Fibroblast of lung (primary cell): ENCODE data around the gene TM9SF2.

ENCODE experiments used
- EZH2 ChIP-seq: IDR thresholded peaks from 2 replicates; pipeline ENCODE4 v1.5.1; 2012; ENCODE audit warnings: low read length, control low read depth, mild to moderate bottlenecking; ENCODE audit errors: missing control alignments
- TF ChIP-seq, protein P1 (sequence below), 2 donors: IDR thresholded peaks in 1 of 2; conservative IDR thresholded peaks in 1 of 2; 1 replicate in 1 of 2; 2 replicates in 1 of 2; pipeline ENCODE4 v1.5.1; 2011 to 2012; ENCODE audit warnings: low read length in 2 of 2, control low read depth in 1 of 2, inconsistent platforms in 1 of 2, low read depth in 1 of 2, mild to moderate bottlenecking in 1 of 2

DNA sequence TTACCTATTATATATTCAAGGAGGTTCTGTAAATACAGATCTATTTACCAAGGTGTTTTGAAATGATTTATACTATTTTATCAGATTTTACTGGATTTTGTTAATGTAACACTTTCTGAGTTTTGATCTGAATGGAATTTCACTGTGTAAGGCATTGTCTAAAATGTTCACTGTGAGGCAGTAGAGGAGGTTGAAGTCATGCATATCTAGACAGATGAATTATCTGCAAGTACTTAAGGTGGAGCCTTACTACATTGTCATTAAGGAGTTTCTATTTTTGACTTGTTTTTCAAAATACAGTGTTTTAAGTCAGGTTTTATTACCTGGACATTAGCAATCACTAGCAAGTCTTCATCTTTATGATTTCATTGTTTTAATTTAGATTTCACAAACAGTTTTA lies 62.1 kb downstream of the TM9SF2 start:
- TF ChIP-seq, protein P1, sequence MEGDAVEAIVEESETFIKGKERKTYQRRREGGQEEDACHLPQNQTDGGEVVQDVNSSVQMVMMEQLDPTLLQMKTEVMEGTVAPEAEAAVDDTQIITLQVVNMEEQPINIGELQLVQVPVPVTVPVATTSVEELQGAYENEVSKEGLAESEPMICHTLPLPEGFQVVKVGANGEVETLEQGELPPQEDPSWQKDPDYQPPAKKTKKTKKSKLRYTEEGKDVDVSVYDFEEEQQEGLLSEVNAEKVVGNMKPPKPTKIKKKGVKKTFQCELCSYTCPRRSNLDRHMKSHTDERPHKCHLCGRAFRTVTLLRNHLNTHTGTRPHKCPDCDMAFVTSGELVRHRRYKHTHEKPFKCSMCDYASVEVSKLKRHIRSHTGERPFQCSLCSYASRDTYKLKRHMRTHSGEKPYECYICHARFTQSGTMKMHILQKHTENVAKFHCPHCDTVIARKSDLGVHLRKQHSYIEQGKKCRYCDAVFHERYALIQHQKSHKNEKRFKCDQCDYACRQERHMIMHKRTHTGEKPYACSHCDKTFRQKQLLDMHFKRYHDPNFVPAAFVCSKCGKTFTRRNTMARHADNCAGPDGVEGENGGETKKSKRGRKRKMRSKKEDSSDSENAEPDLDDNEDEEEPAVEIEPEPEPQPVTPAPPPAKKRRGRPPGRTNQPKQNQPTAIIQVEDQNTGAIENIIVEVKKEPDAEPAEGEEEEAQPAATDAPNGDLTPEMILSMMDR (conservative IDR thresholded peaks at IDR 0.05 in 1 of 2, IDR thresholded peaks at IDR 0.05 in 1 of 2; ENCODE audit: low read depth in 1 of 2, low read length in 2 of 2) = no peak
- TF ChIP-seq EZH2 = no peak
